NCI-H748 (cell line): ENCODE measurements around the gene KDELR3.
"Not testable (repeated sequence)": the region's sequence is repeated elsewhere in the genome, so short reads cannot be mapped to it uniquely, and the experiment has no call there.

Experiments
- DNase-seq: peaks from one replicate; lab custom pipeline; 2025; ENCODE audit not compliant: unreplicated experiment; lab: John Stamatoyannopoulos, UW

KDELR3 gene

GRCh38 chr22:38455530-38456271 lies 12.2 kb upstream of the KDELR3 start:
- DNase-seq: peak; percentile 8

DNA sequence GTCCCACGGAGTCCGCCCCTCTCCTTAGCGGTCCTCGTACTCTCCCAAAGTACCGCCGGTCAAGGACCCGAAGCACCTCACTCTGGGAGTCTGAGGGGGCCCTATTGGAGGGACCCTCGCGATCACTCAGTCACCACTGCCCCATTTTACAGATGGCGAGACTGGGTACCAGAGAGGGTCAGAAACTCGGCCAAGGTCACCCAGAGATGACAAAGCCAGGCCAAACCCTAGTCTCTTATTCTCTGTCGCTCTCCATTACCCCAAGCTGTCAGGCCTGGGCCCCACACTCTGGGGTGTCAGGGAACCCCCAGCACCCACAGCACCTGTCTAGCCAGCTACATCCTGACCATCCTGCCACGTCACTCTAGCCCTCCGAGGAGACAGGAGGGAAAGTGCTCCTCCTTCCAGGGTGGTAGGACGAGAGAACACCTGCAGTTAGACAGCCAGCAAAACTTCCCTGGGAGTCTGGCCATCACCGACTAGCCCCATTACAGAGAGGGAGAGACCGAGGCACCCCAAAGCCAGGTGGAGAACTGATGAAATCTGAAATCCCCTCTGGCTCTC lies 11.5 kb upstream of the KDELR3 start:
- no peak for DNase-seq

DNA sequence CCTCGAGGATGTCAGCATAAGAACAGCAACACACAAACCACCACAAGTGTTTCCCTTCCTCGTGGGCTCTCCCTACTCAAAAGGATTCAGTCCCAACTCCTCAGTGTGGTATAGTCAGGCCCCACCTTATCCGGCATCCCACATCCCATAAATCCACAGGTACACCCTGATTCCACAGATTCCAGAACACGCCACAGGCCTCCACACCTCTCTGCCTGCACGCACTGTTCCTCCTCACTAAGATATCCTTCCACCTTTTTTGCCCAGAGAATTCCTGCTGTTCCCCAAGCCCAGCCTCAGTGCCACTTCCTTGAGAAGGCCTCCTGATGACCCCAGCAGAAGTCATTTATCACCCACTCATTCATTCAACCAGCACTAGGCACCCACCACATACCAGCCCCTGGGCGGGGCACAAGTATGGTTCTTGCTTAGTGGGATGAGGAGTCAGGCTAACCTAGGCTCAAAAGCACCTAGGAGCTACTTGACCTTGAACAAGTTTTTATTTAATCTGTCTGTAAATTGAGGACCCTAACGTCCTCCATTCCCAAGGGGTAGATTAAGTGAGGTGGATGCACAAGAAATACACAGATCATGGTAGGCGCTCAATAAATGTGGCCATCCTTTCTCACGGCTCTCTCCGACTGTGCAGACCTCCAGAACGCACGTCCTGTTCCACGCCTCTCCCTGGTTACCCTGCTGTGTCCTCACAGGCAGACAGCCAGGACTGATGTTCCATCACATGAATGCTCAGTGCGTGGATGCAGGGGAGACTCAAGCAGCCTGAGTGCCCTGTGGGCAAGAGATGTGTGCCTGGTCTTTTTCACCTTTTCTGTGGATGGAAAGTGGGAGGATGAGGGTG lies 10.8 kb upstream of the KDELR3 start:
- no peak for DNase-seq

DNA sequence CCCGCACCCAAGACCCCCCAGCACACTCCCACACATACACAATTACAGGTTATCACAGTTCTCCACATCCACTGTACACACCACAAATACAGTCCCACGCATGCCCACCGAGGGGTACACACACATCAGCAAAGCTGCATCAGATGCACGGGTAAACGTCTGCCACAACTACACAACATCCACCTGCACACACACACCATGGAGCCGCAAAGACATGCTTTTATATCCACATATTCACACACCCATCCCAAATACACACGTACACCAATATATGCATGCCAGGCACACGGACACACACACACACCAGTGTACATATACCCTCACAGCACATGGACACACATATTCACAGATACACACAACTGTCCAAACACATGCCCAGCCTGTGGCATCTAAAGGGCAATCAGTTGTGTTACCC lies 7.5 kb upstream of the KDELR3 start:
- DNase-seq: no peak

DNA sequence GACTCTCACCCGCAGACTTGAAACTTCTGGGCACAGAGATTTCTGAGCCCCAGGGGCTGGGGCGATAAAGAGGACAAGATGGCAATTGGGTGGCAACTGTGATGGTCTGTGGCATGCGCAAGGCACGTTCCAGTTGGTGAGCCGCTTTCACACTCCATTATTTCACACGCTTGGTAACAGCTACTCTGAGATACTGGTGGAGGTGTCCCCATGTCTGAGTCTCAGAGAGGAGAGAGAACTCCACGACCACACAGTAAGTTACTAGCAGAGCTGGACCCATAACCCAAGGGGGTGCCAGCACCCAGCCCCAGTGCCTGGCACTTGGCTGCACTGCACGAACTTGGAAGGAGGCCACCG lies 6.9 kb upstream of the KDELR3 start:
- DNase-seq: no peak

DNA sequence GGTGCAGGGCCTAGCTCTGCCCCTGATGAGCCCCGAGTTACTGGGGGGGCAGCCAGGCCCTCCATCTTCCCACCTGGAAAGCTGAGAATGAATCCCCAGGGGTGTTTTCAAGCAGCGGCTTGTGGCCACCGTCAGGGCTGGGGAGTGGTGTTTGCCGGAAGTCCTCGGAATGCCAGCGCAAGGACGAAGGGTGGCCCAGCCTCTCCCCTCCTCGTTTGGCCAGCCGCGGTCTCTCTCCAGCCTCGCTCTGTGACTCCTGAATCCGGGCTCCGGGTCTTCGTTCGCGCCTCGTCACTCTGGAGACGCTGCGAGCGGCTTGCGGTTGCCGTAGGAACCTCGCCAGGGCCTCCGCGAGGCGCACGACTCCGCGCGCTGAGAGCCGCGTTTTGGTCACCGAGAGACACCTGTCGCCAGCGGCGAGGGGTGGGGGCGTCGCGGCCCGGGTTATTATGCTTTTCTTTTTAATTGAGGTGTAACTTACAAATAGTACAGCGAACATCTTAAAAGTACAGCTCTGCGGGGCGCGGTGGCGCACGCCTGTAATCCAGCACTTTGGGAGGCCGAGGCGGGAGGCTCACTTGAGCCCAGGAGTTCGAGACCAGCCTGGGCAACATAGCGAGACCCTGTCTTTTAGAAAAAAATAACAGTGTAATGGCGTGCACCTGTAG lies 6.3 kb upstream of the KDELR3 start:
- DNase-seq: peak; percentile 79

GRCh38 chr22:38462960-38463784 lies 4.7 kb upstream of the KDELR3 start:
- DNase-seq: no peak

- no peak for DNase-seq
Measured at GRCh38 chr22:38464992-38465672, 2.8 kb upstream of the KDELR3 start.

- no peak for DNase-seq
Measured at GRCh38 chr22:38465673-38466490, 2.0 kb upstream of the KDELR3 start.

DNA sequence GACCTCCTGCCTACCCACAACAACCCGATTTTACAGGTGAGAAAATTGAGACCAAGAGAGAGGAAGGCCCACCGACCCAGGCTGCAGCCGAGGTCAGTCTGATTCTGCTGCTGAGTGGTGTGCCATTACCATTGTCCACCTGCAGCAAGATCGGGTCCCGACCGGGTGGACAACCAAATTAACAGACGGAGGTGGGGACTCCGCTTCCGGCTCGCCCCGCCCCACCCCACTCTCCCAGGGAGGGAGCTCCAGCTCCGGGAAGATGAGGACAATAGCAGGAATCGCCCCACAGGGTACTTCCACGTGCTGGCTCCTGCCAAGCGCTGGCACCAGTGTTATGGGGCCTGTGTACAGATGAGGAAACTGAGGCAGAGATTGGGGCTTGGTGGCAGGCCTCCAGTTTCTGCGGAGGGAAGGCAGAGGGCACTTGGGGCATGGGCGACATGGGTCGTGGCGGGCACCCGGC lies 425 bp upstream of the KDELR3 start:
- DNase-seq: no peak

- DNase-seq: no peak
Measured at GRCh38 chr22:38468443-38469305, 778 bp downstream of the KDELR3 start.

- no peak for DNase-seq
Measured at GRCh38 chr22:38469306-38469781, 1.4 kb downstream of the KDELR3 start.

DNA sequence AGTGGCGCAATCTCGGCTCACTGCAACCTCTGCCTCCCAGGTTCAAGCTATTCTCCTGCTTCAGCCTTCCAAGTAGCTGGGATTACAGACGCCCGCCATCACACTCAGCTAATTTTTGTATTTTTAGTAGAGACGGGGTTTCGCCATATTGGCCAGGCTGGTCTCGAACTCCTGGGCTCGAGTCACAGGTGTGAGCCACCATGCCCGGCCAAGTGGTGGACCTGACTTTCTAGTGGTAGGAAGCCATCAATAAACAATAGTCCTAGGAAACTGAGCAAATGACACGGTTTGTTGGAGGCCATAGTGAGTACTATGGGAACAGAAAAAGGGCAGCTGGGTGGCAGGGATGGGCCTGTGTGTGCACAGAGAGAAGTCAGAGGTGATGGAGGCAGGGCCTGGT lies 2.3 kb downstream of the KDELR3 start:
- not testable (repeated sequence) for DNase-seq

GRCh38 chr22:38471237-38471636 lies 3.3 kb downstream of the KDELR3 start:
- DNase-seq: no peak

GRCh38 chr22:38474003-38474607 lies 6.2 kb downstream of the KDELR3 start:
- DNase-seq: no peak

DNA sequence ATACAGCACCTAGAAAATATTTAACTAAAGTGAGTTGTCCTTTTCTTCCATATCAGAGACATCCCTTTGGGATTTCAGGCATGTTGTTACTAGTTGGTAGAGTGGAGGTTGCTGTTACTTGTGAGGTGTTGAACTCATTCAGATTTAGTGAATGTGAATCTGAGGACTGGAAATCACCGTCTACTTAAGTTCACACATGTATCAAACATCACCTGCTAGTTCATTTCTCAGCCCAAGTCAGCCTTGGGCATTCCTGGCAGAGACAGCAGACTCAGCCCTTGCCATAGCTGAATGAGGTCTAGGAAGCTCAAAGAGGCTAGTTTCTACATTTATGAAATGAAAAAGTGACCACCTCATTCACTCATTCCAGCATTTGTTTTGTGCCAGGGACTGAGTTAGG lies 9.7 kb downstream of the KDELR3 start:
- no peak for DNase-seq

DNA sequence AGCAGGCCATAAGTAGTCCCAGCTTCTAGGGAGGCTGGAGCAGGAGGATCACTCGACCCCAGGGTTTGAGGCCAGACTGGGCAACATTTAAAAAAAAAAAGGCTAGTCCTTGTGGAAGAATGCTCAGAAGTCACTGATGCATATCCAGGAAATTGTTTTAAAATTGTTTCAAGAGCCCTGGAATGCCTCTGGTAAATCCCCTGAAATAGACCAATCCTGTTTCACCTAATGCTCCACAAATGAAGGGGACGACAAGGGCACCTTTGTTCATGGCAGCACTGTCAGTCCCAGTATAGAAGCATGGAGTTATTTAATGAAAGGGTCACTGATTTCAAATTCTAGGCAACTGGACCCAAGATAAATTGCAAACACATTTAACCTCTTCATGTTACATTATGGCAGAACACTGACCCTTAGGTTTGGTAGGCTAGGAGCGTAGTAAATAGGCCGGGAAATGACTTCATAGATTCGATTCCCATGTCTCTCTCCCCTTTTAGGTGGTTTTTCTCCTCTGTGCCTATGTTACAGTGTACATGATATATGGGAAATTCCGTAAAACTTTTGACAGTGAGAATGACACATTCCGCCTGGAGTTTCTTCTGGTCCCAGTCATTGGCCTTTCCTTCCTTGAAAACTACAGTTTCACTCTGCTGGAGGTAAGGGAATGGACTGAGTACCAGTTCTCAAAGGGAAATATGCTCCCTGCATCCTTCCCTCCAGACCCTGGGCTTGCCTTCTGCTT lies 11.4 kb downstream of the KDELR3 start:
- no peak for DNase-seq
